NCI-H1092 (cell line): ENCODE data around the gene DMBT1.

Source experiments
- DNase-seq: peaks from one replicate; lab custom pipeline; 2025; lab: John Stamatoyannopoulos, UW

DMBT1 gene

DNA sequence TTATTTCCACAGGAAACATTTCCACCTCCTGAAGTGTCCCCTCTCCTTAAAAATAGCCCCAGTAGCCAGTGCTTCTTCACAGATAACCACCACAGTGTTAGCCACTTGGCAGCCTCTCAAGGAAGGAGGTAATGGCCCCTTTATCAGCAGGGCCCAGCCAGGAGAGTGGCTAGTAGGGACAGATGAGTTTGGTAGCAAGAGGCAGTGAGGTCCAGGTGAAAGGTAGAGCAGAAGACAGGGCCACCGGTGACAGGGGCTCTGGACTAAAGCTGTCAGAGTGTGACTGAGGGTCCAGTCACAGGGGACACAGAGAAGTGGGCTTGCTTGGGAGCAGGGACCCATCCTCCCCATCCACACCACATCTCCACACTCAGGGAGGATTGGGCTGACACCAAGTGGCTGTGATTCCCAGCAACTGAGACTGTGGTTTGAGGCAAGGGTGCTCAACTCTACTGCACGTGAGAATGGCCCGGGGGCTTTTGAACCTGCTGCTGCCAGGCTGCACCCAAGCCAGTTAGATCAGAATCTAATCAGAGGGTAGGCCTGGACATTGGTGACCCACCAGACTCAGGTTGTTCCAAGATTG is 86.9 kb downstream of the DMBT1 start:
- DNase-seq, result no peak

DNA sequence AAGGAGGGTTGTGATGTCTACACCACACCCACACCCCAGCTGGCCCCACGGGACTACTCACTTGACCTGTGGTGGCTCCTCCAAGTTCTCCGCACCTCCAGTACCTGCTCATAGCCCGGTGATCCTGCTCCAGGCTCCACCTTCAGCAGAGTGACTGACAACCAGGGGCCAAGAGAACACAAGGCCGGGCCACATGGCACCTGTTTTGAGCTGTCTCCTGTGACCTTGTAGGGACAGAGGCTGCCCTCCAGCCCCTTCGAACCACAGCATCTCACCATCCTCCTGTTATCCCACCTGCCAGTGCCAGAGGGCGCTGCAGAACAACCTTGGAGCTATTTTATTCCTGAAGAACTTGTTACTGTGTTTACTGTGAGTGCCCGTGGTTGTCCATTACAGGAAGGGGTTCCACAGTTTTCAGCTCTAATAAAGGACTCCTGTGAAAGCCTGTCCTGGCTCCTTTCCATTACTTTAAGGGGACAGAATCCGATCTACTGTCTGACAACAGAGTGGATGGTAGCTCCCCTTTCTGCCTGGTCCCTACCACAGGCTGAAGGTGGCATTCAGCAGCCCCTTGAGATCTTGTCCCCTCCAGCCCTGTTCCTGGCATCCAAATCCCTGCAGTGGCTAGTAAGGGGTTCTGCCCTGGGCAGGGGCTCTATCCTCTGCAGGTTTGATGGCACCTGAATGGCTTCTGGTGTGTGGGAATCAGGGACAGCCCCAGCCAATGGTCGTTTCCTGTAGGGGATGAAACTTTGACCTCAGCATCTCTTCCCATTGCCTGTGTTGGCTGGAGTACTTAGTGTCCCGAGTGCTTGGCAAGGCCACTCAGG is 88.3 kb downstream of the DMBT1 start:
- DNase-seq, result no peak

DNA sequence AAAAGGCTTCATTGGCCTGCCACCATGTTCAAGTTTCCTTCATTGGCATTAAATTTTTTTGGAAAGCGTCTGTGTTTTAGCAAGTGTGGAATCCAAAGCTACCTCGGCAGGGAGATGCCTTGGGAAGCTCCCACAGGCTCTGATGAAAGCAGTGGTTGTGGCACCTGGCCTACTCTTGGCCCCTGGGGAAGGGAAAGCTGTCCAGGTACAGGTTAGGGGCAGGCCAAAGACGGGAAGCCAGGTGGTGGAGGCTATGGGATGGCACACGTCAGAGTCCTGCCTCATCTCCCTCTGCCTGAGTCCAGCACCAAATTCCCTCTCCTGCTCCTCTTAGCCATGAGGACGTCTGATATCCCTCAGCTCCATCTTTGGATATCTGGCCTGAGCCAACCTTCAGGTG is 89.3 kb downstream of the DMBT1 start:
- DNase-seq, result no peak

DNA sequence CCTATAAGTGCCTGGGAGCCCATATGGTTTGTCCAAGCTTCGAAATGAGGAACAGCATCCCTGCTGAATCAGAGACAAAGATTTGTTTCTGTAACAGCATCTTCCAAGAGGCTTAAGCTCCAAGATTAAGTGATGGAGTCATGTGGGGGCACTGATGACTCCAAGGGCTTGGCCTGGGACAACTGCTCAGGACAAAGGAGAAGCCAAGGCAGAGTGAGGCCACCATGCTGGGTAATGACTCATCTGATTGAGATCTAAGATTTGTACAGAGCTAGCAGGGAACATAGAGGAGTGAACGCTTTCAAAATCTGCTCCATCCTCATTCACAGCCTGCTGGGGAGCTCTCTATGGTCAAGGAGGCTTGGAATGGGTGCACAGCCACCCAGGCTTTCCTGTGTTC is 89.8 kb downstream of the DMBT1 start:
- no peak for DNase-seq

DNA sequence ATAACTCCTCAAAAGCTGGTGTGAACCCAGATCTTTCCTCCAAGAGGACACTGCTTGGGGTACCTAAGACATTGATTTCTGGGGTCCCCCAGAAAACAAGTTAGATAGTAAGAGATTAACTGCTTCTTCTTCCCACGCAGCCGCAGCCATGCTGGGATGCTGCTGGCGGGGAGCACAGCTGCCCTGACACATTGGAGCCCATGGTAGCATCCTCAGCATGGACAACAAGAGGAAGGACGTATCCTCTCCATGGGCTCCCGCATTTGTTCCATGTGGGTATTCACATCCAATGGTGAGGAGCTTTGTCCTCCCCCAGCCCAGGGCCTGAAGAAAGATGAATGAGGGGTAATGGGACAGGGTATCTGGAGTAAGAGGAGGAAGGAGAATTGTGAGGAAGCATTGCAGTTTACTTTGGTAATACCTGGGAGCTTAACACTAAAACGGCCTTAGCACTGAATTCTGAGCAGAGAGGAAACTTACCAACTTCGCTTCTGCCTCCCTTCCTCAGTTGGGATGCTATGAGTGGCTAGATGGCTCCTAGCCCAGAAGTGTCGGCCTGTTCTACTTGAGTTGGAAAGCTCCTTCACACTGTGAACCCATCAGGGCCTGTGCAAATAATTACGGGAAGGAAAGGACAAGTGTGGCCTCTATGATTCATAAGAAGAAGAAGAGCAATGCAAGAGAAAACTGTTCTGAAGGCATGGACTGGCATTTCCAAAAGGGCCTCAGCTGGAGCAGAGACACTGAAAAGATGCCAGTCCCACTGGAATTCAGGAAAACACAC is 95.2 kb downstream of the DMBT1 start:
- DNase-seq, result no peak

DNA sequence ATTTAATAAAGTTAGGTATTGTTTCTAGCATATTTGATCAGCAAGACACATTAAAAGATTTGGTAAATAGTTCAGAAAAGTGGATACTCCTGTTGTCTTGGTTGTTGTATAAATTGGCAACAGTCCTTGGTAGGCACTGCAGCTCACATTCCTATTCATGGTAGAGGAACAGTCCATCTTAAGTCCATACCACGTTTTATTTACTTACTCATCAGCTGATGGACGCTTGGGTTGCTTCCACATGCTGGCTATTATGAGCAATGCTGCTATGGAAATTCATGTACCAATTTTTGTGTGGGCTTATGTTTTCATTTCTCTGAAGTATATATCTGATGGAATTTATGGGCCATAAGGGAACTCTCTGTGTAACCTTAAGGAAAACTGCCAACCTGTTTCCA is 95.8 kb downstream of the DMBT1 start:
- DNase-seq, result no peak

DNA sequence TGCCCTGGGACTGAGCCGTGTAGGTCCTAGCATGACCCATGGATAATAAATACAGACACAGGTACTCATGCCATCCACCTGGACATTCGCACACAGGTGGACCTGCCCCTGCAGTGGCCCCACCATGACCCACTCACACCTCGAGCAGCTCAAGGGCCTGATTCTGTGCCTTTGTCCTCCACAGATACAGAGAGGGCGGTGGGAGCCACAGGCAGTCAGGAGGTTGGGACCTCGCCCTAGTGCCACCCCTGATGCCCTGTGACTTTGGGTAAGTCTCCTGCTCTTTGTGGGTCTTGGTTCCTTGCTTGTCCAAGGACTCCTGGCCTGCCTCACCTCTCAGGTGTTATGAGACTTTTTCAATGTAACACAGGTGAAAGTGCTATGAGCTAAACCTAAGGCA is 96.2 kb downstream of the DMBT1 start:
- no peak for DNase-seq

DNA sequence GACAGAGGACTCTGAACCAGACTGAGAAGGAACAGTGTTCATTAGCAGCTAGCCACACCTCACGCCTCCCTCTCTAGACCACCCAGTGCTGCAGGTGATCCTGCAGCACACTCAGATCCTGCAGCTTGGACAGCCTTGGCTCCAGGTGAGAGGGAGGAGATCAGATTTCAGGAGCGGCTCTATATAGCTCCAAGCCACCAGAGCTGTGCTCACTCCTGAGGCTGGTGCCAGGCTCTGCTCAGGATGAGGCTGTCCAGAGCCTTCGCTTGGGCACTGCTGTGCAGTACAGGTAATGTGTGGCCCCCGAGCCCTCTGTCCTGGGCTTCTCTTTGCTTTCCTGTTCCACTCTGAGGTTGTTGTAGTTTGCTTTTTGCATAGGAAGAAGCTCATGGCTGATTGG is 96.7 kb downstream of the DMBT1 start:
- no peak for DNase-seq

DNA sequence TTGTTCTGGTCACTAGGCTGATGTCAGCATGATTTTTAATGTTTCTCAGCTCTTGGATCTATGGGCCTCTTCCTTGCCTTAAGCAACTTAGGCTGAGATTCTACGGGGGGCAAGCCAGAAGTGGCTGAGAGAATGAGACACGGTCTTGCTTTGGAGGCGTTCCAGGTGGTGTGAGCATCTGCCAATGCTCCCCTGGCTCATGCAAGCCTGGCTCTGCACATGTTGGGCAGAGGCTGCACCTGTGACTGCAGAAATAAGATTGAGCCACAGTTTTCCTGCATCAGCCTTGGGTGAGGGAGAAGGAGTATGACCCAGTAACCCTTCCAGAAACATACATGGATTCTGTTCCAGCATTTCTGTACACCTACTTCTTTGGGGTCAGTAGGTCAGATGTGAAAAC is 97.2 kb downstream of the DMBT1 start:
- peak; percentile 7 for DNase-seq

DNA sequence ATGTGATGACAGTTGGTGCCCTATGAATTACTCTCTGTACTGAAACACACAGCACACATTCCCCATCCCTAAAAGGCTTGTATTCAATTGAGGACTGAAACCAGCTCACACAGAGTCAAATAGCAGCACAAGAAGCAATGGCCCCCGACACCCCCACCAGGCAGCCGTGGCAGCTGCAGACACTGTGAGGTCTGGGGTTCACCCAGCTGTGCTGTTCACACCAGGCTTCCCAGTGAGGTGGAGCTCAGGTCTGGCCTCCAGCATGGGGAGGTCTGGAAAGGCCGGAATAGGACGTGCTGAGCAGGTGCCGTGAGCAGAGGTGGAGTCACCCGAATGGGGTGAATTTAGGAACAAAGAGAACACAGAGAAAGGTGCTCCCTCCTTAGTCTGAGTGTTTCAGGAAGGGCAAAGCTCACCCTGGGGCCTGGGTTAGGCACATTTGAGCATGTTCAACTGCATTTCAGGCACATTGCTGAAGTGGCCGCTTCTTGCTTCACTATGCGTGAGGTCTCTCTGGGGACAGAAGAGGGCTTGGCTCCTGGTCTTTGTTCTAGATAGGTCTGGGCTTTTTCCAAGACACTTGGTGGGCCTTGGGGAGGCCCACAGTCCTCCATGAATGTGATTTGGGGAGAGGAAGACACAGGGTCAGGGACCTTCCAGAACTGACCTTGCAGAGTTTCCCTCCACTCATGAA is 97.9 kb downstream of the DMBT1 start:
- DNase-seq, result no peak

DNA sequence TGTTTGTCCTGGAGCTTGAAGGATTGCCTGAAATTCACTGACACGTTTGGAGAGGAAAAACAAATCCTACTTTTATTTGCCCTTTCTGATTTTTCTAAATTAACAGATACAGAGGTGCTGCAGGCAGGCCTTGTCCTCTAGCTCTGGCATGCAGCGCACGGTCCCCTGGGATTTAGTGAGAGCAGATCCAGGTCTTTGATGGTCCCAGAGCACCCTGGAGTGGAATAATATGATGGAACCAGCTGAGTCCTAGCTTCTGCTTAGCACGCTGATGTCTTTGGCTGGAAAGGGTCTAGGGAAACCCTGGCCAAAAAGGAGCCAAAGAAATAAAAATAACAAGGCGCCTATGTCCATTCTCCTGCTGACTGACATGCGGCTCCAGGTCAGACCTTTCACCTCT is 98.6 kb downstream of the DMBT1 start:
- no peak for DNase-seq

DNA sequence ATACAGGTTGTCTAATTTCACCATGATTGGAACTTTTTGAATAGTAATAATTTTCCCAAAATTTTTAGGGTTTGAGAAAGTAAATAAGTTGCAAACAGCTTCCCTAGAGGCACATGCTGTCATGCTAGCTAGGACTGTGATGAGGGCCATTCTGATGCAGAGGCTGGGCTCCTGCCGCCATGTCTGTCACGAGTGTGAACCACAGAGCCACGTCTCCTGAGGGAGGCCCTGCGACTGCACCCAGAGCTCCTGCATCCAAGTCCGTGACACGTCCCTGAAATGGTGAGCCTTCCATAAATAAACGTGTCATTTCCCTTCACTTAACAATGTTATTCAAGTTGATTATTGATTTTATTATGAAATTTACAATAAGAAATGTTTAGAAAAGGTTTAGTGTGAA is 99.1 kb downstream of the DMBT1 start:
- no peak for DNase-seq

DNA sequence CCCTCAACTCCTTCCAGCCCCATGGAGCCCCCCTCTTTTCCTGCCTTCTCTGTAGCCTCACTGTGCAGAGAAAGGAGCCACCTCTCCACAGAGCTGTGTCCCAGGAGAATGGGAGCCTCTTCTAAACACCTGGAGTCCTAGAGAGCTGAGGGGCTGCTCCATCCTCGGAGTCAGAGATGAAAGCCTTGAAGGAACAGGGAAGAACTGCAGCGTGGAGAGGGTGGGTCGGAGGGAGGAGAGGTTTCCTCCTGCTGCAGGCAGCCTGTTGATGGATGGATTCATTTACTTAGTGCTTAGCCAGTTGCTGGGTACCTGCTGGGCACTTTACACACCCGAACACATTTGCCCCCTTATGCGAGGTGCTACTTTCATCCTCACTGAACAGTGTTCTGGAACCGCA is 100.1 kb downstream of the DMBT1 start:
- DNase-seq, result no peak

DNA sequence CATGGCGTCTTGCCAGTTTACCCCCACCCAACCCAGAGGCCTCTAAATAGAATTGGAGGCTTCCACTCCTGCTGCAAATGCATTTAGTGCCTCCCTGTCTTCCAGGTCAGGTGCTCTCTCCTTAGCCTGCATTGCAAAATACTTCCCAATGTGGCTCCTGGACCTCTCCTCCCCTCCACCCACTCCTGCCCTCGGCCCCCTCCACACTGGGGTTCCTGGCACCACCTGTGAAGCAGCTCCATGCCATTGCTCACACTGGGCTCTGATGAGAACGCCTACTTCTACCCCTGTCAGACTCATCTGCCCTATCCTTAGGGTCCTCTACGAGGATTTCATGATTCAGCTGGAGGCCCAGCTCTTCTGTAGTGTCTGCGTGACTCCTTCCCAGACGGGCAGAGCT is 101.7 kb downstream of the DMBT1 start:
- DNase-seq, result no peak

DNA sequence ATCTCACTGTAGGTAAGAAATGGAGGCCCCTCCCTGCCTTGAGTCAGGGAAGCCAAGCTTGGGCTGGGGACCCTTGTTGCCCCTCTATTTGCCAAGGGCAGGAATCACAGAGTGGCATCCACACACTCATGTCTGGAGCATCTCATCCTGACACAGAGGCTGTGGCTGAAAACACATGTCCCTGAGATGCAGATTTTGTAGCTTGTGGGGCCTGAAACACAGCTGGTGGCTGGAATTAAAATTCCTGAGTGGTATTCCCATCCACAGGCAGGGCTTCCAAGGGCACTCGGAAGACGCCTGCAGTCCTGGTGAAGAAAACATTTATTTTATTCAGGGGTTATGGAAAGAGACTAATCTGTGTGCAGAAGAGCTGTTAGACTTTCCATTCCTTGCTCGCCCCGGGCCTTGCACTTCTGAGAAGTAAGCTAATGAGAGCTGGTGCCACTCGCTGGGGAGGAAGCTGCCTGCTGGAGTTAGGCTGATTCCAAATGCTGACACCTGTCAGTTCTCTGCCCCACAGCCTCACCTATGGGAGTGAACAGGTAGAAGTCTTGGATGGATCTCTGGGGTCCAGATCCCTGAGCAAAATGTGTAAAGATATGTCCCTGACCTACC is 103.1 kb downstream of the DMBT1 start:
- DNase-seq, result no peak

DNA sequence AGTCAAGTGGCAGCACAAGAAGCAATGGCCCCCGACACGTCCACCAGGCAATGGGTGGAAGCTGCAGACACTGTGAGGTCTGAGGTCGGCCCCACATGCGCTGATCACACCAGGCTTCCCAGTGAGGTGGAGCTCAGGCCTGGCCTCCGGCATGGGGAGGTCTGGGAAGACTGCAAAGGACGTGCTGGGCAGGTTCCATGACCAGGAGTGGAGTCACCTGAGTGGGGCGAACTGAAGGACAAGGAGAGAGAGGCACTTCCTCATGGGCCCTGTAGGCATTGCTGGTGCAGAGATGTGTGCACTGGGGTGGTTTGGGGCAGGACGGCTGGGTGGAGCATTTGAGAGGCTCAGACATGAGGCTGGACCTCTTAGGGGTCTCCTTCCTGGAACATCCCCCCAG is 103.9 kb downstream of the DMBT1 start:
- DNase-seq, result no peak

DNA sequence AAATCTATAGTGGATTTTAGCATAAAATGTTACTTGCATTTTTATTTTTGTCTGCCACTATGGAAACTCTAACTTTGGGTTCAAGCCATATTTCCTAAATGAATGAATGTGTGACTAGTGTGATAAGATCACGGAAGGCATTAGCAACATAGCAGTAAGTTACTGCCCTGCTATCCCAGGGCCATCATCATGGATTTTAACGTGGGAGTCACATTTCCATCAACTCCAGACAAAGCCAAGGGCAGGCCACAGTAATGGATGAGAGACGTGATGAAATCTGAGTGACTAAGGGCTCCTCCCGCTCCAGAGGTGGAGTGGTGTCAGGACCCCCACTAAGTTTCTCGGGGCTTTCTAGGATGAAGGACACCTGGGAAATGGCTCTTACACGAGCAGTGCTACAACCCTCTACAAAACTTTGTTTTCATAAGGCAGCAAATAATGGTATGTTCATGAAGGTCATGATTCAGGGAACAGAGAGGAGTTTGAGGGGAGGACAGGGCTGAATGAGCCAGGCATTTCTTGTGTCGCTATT is 104.8 kb downstream of the DMBT1 start:
- DNase-seq, result no peak

DNA sequence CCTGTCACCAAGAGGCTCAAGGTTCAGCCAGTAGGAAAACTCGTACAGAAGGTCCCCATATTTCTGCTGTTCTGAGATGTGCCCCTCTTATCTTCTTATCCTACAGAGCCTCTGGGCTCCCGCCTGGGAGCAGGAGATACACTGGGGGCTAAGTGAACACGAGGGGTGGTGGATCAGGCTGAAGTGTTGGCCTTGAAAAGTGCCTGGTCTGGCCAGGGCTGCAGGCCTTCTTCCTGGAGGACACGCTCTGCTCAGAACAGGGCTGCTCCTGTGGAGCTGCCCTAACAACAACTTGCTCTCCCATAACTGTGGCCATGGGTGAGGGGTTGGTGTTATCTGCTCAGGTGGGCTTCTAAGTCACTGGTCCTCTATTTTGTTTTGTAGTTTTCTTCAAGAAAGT is 105.4 kb downstream of the DMBT1 start:
- no peak for DNase-seq

DNA sequence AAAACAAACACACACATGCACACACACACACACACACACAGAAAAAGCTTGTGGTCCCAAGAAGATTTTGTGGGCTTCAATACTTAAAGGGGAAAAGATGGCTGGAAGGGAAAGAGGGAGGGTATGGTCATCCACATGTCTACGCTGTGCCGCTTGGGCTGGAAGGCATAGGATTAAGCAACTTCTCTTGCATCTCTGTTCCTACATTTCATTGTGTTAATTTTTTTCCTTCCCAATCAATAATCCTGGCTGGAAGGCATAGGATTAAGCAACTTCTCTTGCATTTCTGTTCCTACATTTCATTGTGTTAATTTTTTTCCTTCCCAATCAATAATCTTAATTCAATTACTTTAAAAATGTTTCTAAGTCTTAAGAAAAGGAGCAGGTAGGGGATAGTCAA is 108.5 kb downstream of the DMBT1 start:
- DNase-seq, result no peak

DNA sequence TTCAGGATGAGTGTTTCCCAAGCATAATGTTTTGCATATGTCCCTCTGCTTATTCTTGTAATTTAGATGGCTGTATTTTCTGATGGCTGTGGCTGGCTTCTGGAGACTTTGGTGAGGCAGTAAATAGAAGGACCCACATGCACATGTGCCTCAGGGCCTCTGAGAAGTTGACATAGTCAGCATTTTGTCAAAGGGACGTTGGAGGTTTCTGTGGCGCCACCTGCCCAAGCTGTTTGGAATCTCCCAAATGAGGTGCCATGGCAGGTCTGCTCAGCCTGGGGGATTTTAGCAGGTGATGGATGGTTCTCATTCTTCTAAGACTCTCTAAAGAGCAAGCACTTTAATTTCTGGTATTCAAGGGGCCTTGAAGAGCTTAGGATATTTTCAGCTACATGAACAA is 109.3 kb downstream of the DMBT1 start:
- DNase-seq, result no peak

DNA sequence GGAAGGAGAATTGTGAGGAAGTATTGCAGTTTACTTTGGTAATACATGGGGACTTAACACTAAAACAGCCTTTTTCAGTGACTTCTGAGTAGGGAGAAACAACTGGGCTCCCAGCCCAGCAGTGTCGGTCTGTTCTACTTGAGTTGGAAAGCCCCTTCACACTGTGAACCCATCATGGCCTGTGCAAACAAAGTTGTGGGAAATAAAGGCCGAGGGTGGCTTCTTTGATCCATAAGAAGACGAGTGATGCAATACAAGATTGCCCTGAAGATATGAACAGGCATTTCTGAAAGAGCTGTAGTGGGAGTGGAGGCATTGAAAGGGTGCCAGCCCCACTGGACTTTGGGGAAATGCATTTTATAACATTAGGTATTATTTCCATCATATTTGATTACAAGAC is 110.8 kb downstream of the DMBT1 start:
- no peak for DNase-seq

DNA sequence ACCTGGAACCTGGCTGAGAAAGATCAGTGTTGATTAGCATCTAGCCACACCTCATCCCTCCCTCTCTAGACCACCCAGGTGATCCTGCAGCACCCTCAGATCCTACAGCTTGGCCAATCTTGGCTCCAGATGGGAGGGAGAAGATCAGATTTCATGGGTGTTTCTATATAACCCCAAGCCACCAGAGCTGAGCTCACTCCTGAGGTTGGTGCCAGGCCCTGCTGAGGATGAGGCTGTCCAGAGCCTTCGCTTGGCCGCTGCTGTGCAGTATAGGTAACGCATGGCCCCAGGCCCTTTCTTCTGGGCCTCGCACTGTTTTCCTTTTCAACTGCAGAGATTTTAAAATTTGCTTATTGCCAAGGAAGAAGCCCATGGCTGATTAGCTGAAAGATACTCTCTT is 112.1 kb downstream of the DMBT1 start:
- DNase-seq, result no peak
